Liver (tissue), 9 donors: ENCODE results near the gene RBM22. TPM values are rescaled to one million over a fixed set of nuclear protein-coding genes. Genes with fewer than 3 reads are reported as not detected.

Experiments
- DNase-seq: peaks from one replicate; pipeline ENCODE4 v3.0.0-alpha.2; 2017; ENCODE audit warnings: low spot score
- H3K27ac ChIP-seq, 2 donors: one replicate each; pipeline ENCODE4 v1.7.0; 2013; ENCODE audit warnings: inconsistent platforms in 2 of 2, low read length in 2 of 2, control low read depth in 1 of 2, low read depth in 1 of 2, mild to moderate bottlenecking in 1 of 2
- H3K27me3 ChIP-seq, 4 donors: one replicate each; pipeline versions ENCODE4 v1.6.1 to v1.7.0; 2013; ENCODE audit warnings: low read length in 3 of 4, inconsistent platforms in 1 of 4, mild to moderate bottlenecking in 1 of 4, moderate library complexity in 1 of 4; ENCODE audit not compliant: control insufficient read depth in 4 of 4, insufficient read depth in 4 of 4
- H3K36me3 ChIP-seq, 4 donors: one replicate each; pipeline versions ENCODE4 v1.6.1 to v1.7.0; 2013; ENCODE audit warnings: low read length in 3 of 4, mild to moderate bottlenecking in 3 of 4, low read depth in 1 of 4, moderate library complexity in 1 of 4; ENCODE audit not compliant: control insufficient read depth in 4 of 4, insufficient read depth in 3 of 4
- H3K4me1 ChIP-seq, 4 donors: one replicate each; pipeline versions ENCODE4 v1.6.1 to v1.7.0; 2013; ENCODE audit warnings: low read length in 3 of 4, mild to moderate bottlenecking in 3 of 4, moderate library complexity in 1 of 4; ENCODE audit not compliant: control insufficient read depth in 4 of 4, insufficient read depth in 4 of 4
- H3K4me3 ChIP-seq, 3 donors: one replicate each; pipeline versions ENCODE4 v1.6.1 to v1.7.0; 2013; ENCODE audit warnings: low read length in 3 of 3, control low read depth in 1 of 3, low read depth in 1 of 3, mild to moderate bottlenecking in 1 of 3
- H3K9ac ChIP-seq, 2 donors: one replicate each; pipeline ENCODE4 v1.7.0; 2013; ENCODE audit warnings: low read length in 2 of 2, mild to moderate bottlenecking in 2 of 2, moderate library complexity in 2 of 2, control low read depth in 1 of 2, low read depth in 1 of 2
- H3K9me3 ChIP-seq, 4 donors: one replicate each; pipeline versions ENCODE4 v1.6.1 to v1.7.0; 2013; ENCODE audit warnings: low read length in 3 of 4; ENCODE audit not compliant: control insufficient read depth in 4 of 4
- EGR1 ChIP-seq, 2 donors: IDR thresholded peaks; 2 replicates each; pipeline ENCODE4 v1.6.1; 2016 to 2018; ENCODE audit warnings: antibody characterized with exemption in 2 of 2, low read depth in 2 of 2
- FOXA1 ChIP-seq: IDR thresholded peaks from 2 replicates; pipeline ENCODE4 v1.6.1; 2016; ENCODE audit warnings: antibody characterized with exemption
- FOXA2 ChIP-seq: IDR thresholded peaks from 2 replicates; pipeline ENCODE4 v1.6.1; 2016; ENCODE audit warnings: antibody characterized with exemption
- GABPA ChIP-seq, 2 donors: IDR thresholded peaks in 1 of 2; conservative IDR thresholded peaks in 1 of 2; 2 replicates each; pipeline ENCODE4 v1.6.1; 2016; ENCODE audit warnings: antibody characterized with exemption in 2 of 2, mild to moderate bottlenecking in 1 of 2, moderate library complexity in 1 of 2
- HNF4A ChIP-seq, 2 donors: conservative IDR thresholded peaks; 2 replicates each; pipeline ENCODE4 v1.6.1; 2016; ENCODE audit warnings: antibody characterized with exemption in 2 of 2, mild to moderate bottlenecking in 2 of 2
- HNF4G ChIP-seq: IDR thresholded peaks from 2 replicates; pipeline ENCODE4 v1.6.1; 2016; ENCODE audit warnings: antibody characterized with exemption
- JUND ChIP-seq, 2 donors: IDR thresholded peaks; 2 replicates each; pipeline ENCODE4 v1.6.1; 2016; ENCODE audit warnings: antibody characterized with exemption in 2 of 2
- NR2F2 ChIP-seq: IDR thresholded peaks from 2 replicates; pipeline ENCODE4 v1.6.1; 2016; ENCODE audit warnings: antibody characterized with exemption
- RAD21 ChIP-seq, 2 donors: IDR thresholded peaks; 2 replicates each; pipeline ENCODE4 v1.6.1; 2016; ENCODE audit warnings: antibody characterized with exemption in 2 of 2, mild to moderate bottlenecking in 2 of 2
- RXRA ChIP-seq, 2 donors: IDR thresholded peaks; 2 replicates each; pipeline ENCODE4 v1.6.1; 2017 to 2018; ENCODE audit warnings: antibody characterized with exemption in 2 of 2, mild to moderate bottlenecking in 1 of 2
- SP1 ChIP-seq: IDR thresholded peaks from 2 replicates; pipeline ENCODE4 v1.6.1; 2018; ENCODE audit warnings: antibody characterized with exemption, mild to moderate bottlenecking
- TAF1 ChIP-seq: conservative IDR thresholded peaks from 2 replicates; pipeline ENCODE4 v1.6.1; 2016; ENCODE audit warnings: antibody characterized with exemption, mild to moderate bottlenecking
- YY1 ChIP-seq: IDR thresholded peaks from 2 replicates; pipeline ENCODE4 v1.6.1; 2016; ENCODE audit warnings: antibody characterized with exemption, mild to moderate bottlenecking
- WGBS: extraction: QIAGEN DNeasy Blood & Tissue Kit; methylation state at CpG from one replicate; pipeline ENCODE4 v1.1.7; 2013; 5-methylcytosine and 5-hydroxymethylcytosine counted together
- polyA plus RNA-seq, 2 donors: library from polyadenylated mRNA; stranded (reverse) in 1 of 2; unstranded in 1 of 2; fragments of 200-250 nt in 1 of 2; fragments of >200 nt in 1 of 2; fragmentation: Nextera tagmentation in 1 of 2; extraction: Ambion mirVana in 1 of 2; gene quantifications; one replicate each; pipeline versions ENCODE4 v1.2.1 to v1.2.3, GENCODE V29; 2013 to 2015
- total RNA-seq, 2 donors: library from RNA; depleted of rRNA; stranded (reverse); fragments of >200 nt; gene quantifications; one replicate each; pipeline ENCODE4 v1.2.3, GENCODE V29; 2014
- TF ChIP-seq, protein P1 (sequence below): IDR thresholded peaks from 2 replicates; pipeline ENCODE4 v1.6.1; 2016; ENCODE audit warnings: antibody characterized with exemption
- TF ChIP-seq, protein P2 (sequence below): IDR thresholded peaks from 2 replicates; pipeline ENCODE4 v1.6.1; 2016; ENCODE audit warnings: antibody characterized with exemption
- TF ChIP-seq, protein P3 (sequence below): IDR thresholded peaks from 2 replicates; pipeline ENCODE4 v1.6.1; 2016; ENCODE audit warnings: antibody characterized with exemption
- TF ChIP-seq, protein P4 (sequence below): fragments of 150-350 bp; IDR thresholded peaks from 2 replicates; pipeline ENCODE4 v1.5.1; 2017; ENCODE audit warnings: improper control_type of control experiment, low read depth, low read length; ENCODE audit not compliant: missing input control
- donor health status: healthy.
- donor health status: healthy.
- donor health status: healthy.
- donor health status: healthy.
- donor health status: healthy.

Gene RBM22
- total and polyA plus RNA-seq, 4 donors: 10.7 to 19.7 (median 12.3) TPM

DNA sequence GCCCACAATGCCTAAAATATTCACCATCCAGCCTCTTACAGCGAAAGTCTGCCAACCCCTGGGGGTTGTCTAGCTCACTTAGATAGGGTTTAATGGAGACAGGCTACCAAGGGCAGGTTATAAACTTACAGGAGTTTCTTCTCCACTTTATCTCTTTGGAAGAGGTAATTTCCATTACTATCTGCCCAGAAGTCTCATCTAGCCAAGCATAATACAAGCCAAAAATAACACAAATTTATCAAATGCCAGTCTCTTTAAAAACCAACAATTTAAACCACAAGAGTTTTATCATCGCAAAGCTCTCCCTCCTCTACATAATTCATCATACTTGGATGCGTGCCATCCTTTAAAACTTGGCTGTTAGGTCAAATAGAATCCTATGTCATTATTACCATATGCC is 6.2 kb downstream of the RBM22 start:
- 89% methylated on average over 3 of the region's 3 CpGs for WGBS
- H3K27ac ChIP-seq: no peak overlapping the region

DNA sequence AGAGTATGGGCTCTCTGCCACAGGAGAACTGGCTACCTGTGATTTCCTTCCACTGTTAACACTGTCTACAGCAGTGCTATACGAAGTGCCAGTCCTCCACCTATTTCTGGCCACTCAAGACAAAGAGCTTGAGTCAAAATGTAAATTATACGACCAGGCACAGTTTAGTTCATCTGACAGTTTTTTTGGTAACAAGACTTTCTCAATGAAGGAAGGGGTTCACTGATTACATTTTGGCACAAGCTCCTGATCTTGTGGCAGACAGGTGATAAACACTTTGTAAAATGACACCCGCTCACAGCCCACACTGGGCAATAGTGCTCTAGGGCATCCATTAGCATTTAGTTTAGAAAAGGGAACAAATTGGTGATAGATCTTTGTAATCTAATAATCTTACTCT is 8.6 kb downstream of the RBM22 start:
- Histone ChIP-seq H3K4me1 (no peaks in the 10 kb centered on the region), H3K4me3 (no peak overlapping the region), H3K9me3 (no peaks in the 10 kb centered on the region), H3K9ac (no peak overlapping the region), H3K36me3 (peaks cover 32 to 72% (median 65%) of the 10 kb centered on the region in 4 donors), H3K27me3 (no peaks in the 10 kb centered on the region), H3K27ac (no peak overlapping the region)
- TF ChIP-seq NR2F2: no peak
- TF ChIP-seq, protein P1, sequence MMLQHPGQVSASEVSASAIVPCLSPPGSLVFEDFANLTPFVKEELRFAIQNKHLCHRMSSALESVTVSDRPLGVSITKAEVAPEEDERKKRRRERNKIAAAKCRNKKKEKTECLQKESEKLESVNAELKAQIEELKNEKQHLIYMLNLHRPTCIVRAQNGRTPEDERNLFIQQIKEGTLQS: no peak
- TF ChIP-seq, protein P2, sequence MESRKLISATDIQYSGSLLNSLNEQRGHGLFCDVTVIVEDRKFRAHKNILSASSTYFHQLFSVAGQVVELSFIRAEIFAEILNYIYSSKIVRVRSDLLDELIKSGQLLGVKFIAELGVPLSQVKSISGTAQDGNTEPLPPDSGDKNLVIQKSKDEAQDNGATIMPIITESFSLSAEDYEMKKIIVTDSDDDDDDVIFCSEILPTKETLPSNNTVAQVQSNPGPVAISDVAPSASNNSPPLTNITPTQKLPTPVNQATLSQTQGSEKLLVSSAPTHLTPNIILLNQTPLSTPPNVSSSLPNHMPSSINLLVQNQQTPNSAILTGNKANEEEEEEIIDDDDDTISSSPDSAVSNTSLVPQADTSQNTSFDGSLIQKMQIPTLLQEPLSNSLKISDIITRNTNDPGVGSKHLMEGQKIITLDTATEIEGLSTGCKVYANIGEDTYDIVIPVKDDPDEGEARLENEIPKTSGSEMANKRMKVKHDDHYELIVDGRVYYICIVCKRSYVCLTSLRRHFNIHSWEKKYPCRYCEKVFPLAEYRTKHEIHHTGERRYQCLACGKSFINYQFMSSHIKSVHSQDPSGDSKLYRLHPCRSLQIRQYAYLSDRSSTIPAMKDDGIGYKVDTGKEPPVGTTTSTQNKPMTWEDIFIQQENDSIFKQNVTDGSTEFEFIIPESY: no peak
- no peak for TF ChIP-seq RAD21 (IDR thresholded peaks at IDR 0.05)
- no peak for TF ChIP-seq YY1
- no peak for TF ChIP-seq TAF1
- TF ChIP-seq FOXA1: no peak
- no peak for TF ChIP-seq HNF4G
- TF ChIP-seq, protein P3, sequence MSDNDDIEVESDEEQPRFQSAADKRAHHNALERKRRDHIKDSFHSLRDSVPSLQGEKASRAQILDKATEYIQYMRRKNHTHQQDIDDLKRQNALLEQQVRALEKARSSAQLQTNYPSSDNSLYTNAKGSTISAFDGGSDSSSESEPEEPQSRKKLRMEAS: no peak
- TF ChIP-seq SP1: no peak
- no peak for TF ChIP-seq FOXA2
- no peak for TF ChIP-seq GABPA (IDR thresholded peaks at IDR 0.05 in 1 of 2, conservative IDR thresholded peaks at IDR 0.05 in 1 of 2)
- no peak for TF ChIP-seq RXRA (IDR thresholded peaks at IDR 0.05)
- no peak for TF ChIP-seq JUND (IDR thresholded peaks at IDR 0.05)
- TF ChIP-seq, protein P4, sequence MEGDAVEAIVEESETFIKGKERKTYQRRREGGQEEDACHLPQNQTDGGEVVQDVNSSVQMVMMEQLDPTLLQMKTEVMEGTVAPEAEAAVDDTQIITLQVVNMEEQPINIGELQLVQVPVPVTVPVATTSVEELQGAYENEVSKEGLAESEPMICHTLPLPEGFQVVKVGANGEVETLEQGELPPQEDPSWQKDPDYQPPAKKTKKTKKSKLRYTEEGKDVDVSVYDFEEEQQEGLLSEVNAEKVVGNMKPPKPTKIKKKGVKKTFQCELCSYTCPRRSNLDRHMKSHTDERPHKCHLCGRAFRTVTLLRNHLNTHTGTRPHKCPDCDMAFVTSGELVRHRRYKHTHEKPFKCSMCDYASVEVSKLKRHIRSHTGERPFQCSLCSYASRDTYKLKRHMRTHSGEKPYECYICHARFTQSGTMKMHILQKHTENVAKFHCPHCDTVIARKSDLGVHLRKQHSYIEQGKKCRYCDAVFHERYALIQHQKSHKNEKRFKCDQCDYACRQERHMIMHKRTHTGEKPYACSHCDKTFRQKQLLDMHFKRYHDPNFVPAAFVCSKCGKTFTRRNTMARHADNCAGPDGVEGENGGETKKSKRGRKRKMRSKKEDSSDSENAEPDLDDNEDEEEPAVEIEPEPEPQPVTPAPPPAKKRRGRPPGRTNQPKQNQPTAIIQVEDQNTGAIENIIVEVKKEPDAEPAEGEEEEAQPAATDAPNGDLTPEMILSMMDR: no peak
- no peak for TF ChIP-seq HNF4A (conservative IDR thresholded peaks at IDR 0.05)
- TF ChIP-seq EGR1 (IDR thresholded peaks at IDR 0.05; ENCODE audit: low read depth in 2 of 2): no peak
- no peak for DNase-seq
- WGBS: 92% methylated on average over 3 of the region's 3 CpGs

More for the DNA sequence above, 6.2 kb downstream of the RBM22 start:
- no peak overlapping the region for H3K4me3 ChIP-seq
- H3K4me1 ChIP-seq: peaks cover 0 to 8% (median 6%) of the 10 kb centered on the region in 4 donors
- TF ChIP-seq JUND (IDR thresholded peaks at IDR 0.05) (no peak), FOXA2 (no peak), RAD21 (IDR thresholded peaks at IDR 0.05) (no peak), TAF1 (no peak), YY1 (no peak), FOXA1 (no peak)
- TF ChIP-seq, protein P4: no peak
- TF ChIP-seq, protein P3: no peak
- H3K36me3 ChIP-seq: peaks cover 32 to 78% (median 75%) of the 10 kb centered on the region in 4 donors
- no peaks in the 10 kb centered on the region for H3K9me3 ChIP-seq
- no peak for DNase-seq
- no peak overlapping the region for H3K9ac ChIP-seq
- no peaks in the 10 kb centered on the region for H3K27me3 ChIP-seq
